ENCODE results near the gene LAMTOR1.
"Not testable (repeated sequence)": the region's sequence is repeated elsewhere in the genome, so short reads cannot be mapped to it uniquely, and the experiment has no call there.

LAMTOR1 gene

DNA sequence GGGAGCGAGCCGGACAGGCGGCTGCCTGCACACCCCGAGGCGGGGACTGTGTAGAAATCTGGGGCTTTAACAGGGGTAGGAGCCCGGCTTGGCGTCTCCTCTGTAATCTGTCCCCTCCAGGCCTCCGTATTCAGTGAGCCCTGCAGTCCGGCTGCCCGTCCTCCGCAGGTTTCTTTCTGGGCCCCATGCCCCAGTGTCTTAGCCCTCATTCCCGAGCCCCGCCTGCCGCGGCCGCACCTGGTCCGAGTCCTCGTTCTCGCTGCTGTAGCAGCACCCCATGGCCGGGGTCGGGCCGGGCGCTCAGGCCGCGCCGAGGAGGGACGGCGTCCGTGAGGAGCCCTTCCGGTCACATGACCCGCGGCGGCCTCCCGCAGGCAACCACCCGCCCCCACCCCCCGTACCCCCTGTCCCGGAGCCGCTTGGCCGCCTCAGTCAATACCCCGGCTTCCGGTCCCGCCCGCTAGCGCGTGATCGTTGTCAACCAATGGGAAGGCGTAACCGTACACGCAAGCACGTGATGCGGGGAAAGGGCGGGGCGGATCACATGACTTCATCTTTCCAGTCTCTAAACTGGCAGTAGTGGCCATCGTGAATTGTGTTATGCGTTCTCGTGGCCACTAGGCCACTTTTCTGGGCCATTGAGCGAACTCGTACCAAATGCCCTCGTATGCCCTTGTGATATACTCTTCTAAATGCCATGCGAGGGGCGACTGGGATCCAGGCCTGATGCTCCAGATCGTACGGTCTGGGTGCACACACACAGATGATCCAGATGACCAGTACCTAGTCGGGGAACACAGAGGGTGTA, at the start of gene LAMTOR1:
Gene LAMTOR1, minus strand, starts transcription at position 352 of the 808 bp plus-strand sequence. Its CDS starts 73 bp downstream, at position 279.
- DNase-seq (ENCODE audit: low read depth in 2 of 2, low spot score in 1 of 2), result peak; percentile 96 to 97

DNA sequence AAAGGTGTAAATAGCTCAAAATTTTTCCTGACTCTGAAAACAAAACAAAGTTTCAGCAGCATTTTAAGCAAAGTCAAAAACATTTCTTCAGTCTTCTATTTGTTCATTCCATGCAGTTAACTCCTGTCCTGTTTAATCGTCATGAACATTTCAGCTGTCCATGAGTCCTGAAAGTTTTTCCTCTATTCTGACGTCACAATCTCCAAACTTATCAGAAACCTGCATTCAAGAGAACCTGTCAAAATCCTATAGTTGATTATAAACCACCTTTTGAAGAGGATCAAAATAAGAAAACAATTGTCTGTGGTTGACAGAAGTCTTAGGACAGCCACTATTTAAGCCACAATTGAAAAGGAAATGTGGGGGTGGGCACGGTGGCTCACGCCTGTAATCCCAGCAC, 47.8 kb upstream of the LAMTOR1 start:
- DNase-seq (ENCODE audit: low read depth in 2 of 2, low spot score in 1 of 2), result no peak

DNA sequence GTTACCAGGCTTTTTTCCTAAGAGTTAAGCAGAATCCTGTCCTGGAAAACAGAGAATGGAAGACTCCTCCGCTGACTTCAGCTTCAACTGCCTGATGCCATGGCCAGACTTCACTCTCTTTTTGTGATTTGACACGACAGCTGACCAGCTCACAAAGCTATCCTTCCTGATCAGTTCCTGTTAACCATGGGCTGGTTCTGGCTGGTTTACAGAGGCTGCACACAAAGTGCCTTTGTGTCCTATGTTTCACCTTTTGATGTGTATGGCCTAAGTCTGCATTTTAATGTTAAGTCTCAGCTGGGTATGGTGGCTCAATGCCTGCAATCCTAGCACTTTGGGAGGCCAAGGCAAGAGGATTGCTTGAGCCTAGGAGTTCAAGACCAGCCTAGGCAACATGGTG, 43.5 kb upstream of the LAMTOR1 start:
- no peak for DNase-seq (ENCODE audit: low read depth in 2 of 2, low spot score in 1 of 2)

DNA sequence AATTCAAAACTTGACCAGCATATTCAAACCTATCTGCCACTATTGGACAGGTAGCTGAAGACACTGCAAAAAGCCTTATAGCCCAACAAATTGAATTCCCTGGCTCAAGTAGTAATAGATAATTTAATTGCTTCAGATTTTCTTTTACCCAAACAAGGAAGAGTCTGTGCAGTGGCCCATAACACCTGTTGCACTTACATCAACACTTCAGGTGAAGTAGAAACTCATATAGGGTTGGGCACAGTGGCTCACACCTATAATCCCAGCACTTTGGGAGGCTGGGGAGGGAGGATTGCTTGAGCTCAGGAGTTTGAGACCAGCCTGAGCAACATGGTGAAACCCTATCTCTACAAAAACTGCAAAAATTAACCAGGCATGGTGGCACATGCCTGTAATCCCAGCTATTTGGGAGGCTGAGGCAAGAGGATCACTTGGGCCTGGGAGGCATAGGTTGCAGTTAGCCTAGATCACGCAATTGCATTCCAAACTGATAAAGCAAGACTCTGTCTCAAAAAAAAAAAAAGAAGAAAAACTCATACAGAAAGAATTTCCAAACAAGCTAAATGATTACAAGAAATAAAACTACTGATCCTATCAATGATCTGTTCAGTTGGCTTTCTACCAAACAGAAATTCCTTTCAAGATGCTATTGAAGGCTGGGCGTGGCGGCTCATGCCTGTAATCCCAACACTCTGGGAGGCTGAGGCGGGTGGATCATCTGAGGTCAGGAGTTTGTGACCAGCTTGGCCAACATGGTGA, 41.9 kb upstream of the LAMTOR1 start:
- no peak for DNase-seq (ENCODE audit: low read depth in 2 of 2, low spot score in 1 of 2)

DNA sequence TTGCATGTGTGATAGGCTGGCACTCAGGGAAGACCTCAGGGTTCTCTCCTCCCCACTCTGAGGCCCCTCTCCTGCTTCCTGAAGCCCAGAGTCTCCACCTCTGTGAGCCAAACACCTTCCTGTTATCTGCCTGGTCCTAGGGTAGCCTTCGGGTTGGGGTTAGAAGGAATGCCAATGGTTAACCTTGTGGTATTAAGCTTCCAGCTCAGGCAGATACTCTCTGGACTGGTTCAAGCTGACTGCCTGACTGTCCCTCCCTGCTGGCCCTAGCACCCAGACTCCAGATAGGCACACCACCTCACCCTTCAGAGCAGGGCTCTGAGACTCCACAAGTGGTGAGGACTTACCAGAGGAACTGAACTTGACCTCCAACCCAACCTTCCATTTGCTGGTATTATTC, 39.4 kb upstream of the LAMTOR1 start:
- DNase-seq (ENCODE audit: low read depth in 2 of 2, low spot score in 1 of 2), result not testable (repeated sequence)

DNA sequence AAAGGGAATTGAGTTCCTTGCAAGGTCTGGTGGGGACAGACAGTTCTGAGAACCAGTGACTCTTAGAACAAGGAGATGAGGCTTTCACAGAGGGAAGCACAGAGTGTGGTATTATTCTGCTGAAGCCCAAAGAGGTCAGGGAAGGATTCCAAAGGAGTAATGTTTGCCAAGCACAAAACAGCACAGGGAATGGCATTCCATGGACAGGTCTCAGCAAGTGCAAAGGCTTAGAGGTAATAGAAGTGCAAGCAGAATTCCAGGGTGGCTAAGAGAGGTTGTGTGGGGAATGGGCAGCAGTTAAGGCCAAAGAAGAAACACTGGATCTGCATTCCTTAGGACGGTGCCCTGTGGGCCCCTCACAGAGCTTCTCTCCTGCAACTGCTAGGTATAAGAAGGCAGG, 39.0 kb upstream of the LAMTOR1 start:
- not testable (repeated sequence) for DNase-seq (ENCODE audit: low read depth in 2 of 2, low spot score in 1 of 2)

DNA sequence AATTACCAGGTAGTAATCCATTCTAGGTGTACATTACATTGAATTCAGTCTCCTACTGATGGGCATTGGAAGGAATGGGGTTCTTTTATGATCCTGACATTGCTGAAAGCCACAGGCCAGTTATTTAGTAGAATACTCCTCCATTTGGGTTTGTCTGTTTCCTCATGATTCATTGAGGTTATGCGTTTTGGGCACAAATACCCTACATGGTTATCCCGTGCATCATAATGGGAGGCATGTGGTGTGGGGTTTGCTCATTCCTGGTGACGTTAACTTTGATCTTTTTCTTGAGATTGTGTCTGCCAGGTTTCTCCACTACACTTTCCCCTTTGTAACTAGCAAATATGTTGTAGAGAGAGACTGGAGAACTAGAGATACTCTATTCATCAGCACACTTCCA, 38.0 kb upstream of the LAMTOR1 start:
- DNase-seq (ENCODE audit: low read depth in 2 of 2, low spot score in 1 of 2), result no peak

DNA sequence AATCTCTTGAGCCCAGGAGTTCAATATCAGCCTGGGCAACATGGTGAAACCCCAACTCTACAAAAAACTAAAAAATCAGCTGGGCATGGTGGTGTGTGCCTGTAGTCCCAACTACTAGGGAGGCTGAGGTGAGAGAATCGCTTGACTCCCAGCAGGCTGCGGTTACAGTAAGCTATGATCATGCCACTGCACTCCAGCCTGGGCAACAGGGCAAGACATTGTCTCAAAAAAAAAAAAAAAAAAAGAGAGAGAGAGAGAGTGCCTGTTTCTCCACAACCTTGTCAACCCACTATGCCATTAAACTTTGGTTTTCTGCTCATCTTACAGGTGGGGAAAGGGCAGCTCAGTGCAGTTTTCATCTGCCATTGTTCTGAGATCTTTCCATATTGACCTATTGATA, 37.6 kb upstream of the LAMTOR1 start:
- DNase-seq (ENCODE audit: low read depth in 2 of 2, low spot score in 1 of 2), result no peak

DNA sequence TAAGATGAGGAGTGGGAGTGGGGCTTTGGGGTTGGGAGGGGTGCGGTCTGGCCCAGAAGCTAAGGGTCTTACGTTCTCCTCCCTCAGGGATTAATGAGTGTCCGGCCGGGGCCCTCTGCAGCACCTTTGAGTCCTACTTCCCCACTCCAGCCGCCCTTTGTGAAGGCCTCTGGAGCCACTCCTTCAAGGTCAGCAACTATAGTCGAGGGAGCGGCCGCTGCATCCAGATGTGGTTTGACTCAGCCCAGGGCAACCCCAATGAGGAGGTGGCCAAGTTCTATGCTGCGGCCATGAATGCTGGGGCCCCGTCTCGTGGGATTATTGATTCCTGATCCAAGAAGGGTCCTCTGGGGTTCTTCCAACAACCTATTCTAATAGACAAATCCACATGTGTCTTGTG, 36.4 kb upstream of the LAMTOR1 start:
- no peak for DNase-seq (ENCODE audit: low read depth in 2 of 2, low spot score in 1 of 2)

DNA sequence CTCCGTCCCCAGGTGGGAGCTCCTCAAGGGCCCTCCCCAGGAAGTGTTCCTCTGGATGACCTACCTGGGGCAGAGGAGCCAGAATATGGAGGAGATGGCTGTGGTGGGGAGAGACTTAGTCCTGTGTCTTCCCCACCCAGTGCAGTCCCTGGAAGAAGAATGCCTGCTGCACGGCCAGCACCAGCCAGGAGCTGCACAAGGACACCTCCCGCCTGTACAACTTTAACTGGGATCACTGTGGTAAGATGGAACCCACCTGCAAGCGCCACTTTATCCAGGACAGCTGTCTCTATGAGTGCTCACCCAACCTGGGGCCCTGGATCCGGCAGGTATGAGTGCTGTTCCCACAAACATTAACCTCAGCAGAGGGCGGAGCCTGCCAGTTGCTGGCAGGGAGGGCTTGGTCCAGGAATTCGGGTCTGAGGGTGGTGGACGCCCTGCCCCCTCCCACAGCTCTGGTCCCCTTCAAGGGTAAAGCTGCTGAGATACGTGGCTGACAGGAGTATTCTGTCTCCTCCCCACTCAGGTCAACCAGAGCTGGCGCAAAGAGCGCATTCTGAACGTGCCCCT, 35.8 kb upstream of the LAMTOR1 start:
- no peak for DNase-seq (ENCODE audit: low read depth in 2 of 2, low spot score in 1 of 2)

DNA sequence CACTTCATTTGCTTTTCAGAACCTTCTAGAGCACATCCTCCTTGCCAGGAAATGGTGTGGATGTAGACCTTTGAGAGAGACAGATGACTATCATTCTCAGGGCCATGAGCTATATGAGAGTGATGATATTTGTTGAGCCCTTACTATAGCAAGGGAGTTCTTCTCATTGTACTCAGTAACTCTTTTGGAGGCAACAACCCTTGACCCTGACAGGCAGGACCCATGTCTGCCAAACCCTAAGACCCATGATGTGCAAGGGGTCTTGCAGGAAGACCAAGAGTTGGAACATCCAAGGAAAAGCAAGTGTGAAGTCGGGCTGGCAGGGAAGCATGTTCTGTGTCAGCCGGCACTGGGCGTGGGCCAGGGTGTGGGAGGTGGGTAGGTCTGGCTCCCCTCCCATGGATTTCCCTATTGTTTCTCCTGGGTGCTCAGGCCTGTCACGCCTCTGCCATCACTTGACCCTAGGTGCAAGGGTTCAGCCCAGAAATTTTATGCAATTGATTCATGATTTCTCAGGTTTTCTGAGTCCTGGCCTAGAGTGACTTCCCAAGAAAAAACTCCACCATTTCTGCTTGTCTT, 33.7 kb upstream of the LAMTOR1 start:
- no peak for DNase-seq (ENCODE audit: low read depth in 2 of 2, low spot score in 1 of 2)

DNA sequence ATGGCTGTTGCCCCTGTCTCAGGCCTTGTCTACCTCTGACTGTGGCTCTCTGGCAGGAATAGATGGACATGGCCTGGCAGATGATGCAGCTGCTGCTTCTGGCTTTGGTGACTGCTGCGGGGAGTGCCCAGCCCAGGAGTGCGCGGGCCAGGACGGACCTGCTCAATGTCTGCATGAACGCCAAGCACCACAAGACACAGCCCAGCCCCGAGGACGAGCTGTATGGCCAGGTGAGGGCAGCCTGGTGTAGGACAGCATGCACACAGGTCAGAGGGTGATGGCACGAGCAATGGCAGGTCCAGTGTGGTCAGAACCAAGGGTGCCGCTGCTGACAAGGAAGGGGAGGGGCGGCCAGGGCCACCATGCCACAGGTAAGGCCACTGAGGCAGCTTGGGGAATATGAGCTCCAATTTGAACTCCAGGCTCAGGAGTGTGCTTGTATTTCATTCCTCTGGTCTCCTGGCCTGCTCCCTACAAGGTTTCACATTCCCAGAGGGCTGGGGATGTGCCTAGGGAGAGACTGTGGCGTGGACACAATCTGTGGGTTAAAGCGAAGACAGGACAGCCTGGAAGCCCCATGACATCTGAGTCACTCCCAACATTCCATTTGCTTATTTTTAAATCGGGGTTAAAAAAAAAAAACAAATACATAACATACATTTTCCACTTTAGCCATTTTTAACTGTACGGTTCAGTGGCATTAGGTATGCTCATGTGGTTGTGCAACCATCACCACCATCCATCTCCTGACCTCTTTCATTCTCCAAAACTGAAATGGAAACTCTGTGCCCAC, 33.0 kb upstream of the LAMTOR1 start:
- DNase-seq (ENCODE audit: low read depth in 2 of 2, low spot score in 1 of 2), result no peak

DNA sequence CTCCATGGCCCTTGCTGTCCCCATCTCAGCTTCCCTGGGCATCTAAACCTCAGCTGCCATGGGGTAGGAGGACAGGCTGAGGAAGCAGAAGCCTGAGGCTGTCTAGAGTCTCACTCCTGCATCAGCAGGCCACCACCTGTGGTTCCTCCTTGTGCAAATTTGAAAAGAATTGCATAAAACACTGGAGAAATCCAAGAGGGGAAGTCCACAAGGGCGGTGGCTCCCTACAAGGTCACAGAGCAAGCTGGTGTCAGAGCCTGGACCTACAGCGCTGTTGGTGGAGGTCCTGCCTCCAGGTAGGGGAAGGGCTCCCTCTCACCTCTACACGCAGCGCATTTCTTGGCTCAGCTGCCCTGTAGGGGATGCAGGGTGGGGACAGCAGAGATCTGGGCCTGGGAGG, 32.4 kb upstream of the LAMTOR1 start, which contains the start of gene FOLR3:
Gene FOLR3, plus strand, starts transcription at position 253 of the 400 bp plus-strand sequence. CDS start 228 bp downstream, outside the sequence.
- not testable (repeated sequence) for DNase-seq (ENCODE audit: low read depth in 2 of 2, low spot score in 1 of 2)

DNA sequence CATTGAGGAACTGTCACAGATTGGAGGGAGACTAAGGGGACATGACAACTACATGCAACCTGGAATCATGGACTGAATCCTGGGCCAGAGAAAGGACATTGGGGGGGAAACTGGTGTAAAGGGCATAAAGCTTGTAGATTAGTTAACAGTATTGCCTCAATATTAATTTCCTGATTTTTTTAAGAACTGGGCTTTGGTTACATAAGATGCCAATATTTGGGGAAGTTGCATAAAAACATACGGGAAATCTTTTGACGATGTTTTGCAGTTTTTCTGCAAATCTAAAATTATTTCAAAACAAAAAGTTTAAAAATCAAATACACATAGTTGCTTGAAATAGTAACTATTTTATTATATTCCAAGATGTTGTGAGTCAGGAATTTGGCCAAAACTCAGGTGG, 29.5 kb upstream of the LAMTOR1 start:
- DNase-seq (ENCODE audit: low read depth in 2 of 2, low spot score in 1 of 2), result no peak

DNA sequence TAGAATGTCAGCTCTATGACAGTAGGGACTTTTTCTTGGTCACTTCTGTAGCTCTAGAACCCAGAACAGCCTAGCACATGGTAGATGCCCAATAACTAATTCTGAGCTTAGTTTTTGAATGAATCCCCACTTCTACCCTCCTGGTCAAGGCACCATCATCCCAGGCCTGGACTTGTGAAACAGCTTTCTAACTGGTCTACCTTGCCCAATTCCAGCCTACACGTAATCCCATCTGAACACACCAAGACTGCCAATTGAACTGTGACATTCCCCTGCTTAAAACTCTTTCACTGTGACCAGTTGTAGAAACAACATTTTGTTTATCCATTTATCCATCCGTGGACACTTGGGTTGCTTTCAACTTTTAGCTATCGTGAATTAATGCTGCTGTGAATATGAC, 26.3 kb upstream of the LAMTOR1 start:
- DNase-seq (ENCODE audit: low read depth in 2 of 2, low spot score in 1 of 2), result no peak

DNA sequence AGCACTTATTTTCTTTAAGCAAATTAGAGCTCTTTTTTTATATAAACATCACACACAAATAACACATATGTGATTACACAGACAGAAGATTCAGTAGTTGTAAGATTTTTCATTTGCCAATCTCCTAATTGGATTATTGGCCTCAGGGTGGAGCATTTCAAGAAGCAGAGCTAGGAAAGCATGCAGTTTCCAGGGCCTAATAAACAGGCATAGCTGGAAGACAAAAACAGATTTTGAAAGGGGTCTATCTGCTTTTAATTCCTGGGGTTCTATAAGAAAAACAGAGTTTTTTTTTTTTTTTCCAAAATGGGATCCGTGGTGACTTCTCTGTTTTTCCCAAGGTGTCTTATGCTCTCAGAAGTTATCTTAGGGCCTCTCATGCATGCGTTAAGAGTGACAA, 24.8 kb upstream of the LAMTOR1 start:
- no peak for DNase-seq (ENCODE audit: low read depth in 2 of 2, low spot score in 1 of 2)

DNA sequence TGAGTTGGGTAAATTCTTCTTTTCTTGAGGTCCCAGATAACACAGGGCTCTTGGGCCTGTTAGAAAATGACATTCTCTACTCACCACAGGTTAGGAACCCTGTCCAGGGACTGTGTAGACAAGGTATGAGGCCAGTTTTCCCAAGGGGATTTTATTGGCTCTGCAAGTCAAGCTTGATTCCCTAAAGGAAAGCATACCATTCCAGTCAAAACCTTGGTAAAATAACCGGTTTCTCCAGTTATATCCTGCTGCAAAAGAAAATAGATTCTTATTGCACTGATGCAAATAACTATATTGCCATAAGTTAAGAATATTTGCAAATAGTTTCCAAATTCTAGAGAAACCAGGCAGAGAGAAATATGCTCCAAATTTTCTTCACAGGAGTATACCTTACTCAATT, 22.9 kb upstream of the LAMTOR1 start:
- DNase-seq (ENCODE audit: low read depth in 2 of 2, low spot score in 1 of 2), result no peak

DNA sequence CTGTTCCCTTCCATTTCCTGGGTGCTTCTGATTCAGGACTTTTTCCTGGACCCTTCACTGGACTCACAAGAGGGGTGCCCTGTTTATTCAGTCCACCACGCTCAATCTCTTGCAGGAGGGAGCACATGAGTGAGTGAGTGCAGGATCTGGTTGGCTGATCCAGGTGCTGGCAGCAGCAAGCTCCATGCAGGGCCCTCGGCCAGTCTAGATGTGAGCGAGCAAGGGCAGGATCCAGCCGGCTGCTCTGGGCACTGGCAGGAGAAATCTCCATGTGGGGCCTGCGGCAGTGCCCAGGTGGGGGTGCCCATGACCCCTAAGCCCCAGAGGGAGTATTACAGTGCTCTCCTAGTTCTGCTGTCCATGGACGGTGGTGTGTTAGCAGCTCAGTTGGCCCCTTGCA, 20.9 kb upstream of the LAMTOR1 start:
- no peak for DNase-seq (ENCODE audit: low read depth in 2 of 2, low spot score in 1 of 2)

DNA sequence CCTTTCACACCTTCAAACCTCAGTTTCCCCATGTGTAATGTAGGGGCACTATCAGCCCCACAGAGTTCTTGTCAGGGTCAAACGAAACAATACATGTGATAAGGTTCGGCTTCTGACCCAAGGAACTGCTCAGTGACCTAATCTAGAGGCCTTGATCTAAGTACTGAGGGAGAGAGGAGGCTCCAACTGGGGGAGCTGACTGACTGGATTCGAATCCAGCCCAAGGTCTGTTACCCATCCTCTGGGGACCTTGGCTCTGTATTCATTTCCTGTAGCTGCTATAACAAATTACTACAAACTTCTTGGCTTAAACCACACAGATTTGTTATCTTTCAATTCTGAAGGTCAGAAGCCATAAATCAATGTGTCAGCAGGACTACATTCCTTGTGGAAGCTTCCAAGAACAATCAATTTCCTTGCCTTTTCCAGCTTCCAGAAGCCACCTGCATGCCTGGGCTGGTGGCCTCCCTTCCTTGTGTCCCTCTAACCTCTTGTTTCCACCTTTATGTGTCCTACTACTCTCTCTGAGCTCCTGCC, 20.1 kb upstream of the LAMTOR1 start:
- no peak for DNase-seq (ENCODE audit: low read depth in 2 of 2, low spot score in 1 of 2)

DNA sequence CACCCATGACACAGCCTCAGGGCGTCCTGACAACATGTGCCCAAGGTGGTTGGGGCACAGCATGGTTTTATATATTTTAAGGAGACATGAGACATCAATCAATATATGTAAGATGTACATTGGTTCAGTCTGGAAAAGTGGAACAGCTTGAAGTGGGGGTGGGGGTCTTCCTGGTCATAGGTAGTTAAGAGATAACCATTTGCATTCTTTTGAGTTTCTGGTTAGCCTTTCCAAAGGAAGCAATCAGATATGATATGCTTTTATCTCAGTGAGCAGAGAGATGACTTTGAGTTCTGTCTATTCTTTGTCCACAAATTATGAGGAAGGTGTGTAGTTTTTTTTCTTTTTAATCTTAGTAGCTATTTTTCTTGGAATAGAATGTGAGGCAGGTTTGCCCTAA, 19.5 kb upstream of the LAMTOR1 start:
- DNase-seq (ENCODE audit: low read depth in 2 of 2, low spot score in 1 of 2), result no peak

DNA sequence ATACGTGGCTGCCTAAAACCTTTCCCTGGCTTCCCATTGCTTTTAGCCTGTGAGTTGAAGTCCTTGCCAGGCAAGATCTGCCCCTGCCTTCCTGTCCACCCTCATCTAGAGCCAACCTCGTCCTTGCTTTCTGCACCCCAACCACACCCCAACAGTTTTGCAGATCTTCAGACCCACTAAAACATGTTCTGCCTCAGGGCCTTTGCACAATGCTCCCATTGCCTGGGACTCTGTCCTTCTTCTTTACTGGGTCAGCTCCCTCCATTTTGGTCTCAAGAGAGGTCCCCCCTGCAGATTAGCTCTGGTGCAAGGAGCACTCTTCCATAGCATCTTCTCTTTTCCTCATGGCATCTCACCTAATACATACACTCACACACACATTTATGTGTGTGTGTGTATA, 17.8 kb upstream of the LAMTOR1 start:
- no peak for DNase-seq (ENCODE audit: low read depth in 2 of 2, low spot score in 1 of 2)
